Osteocyte (in vitro differentiated cells): ENCODE data around the gene SLC26A4. TPM values are rescaled to one million over a fixed set of nuclear protein-coding genes. Genes with fewer than 3 reads are reported as not detected.

Source experiments
- DNase-seq: peaks from one replicate; pipeline ENCODE4 v3.0.0; 2021; ENCODE audit warnings: mixed read lengths; ENCODE audit not compliant: unreplicated experiment; ENCODE audit errors: extremely low spot score
- H3K27ac Mint-ChIP-seq: one replicate; pipeline ENCODE4 v1.8.0; 2021; ENCODE audit warnings: mild to moderate bottlenecking, mixed read lengths; ENCODE audit not compliant: unreplicated experiment
- H3K27me3 Mint-ChIP-seq: one replicate; pipeline ENCODE4 v1.8.0; 2021; ENCODE audit warnings: mixed read lengths; ENCODE audit not compliant: unreplicated experiment
- H3K36me3 Mint-ChIP-seq: one replicate; pipeline ENCODE4 v1.8.0; 2021; ENCODE audit warnings: mixed read lengths; ENCODE audit not compliant: unreplicated experiment
- H3K4me1 Mint-ChIP-seq: one replicate; pipeline ENCODE4 v1.8.0; 2021; ENCODE audit warnings: mixed read lengths; ENCODE audit not compliant: unreplicated experiment
- H3K4me3 Mint-ChIP-seq: one replicate; pipeline ENCODE4 v1.8.0; 2021; ENCODE audit warnings: mild to moderate bottlenecking, moderate library complexity, mixed read lengths; ENCODE audit not compliant: unreplicated experiment
- H3K9me3 Mint-ChIP-seq: one replicate; pipeline ENCODE4 v1.8.0; 2021; ENCODE audit warnings: mixed read lengths; ENCODE audit not compliant: unreplicated experiment
- CTCF ChIP-seq: fragments of 200-600 bp; sonication (generic); IDR thresholded peaks from 2 replicates; pipeline ENCODE4 v1.5.0; 2021; ENCODE audit warnings: antibody characterized with exemption, mild to moderate bottlenecking, moderate library complexity
- total RNA-seq: library from RNA; stranded (reverse); gene quantifications from 2 replicates; pipeline ENCODE4 v1.2.1, GENCODE V29; 2021

The SLC26A4 gene
- total RNA-seq, 1 donor from 2014 or later = 0.51 TPM

- no peak for TF ChIP-seq CTCF
- Mint-ChIP-seq H3K4me3 (peak overlapping the region; percentile 94), H3K4me1 (peaks cover 39% of the 10 kb centered on the region), H3K9me3 (no peaks in the 10 kb centered on the region), H3K27me3 (peaks cover 14% of the 10 kb centered on the region), H3K36me3 (peaks cover 2% of the 10 kb centered on the region), H3K27ac (peak overlapping the region; percentile 100)
- no peak for DNase-seq
Measured at GRCh38 chr7:107744345-107744750, 83.7 kb downstream of the SLC26A4 start.

DNA sequence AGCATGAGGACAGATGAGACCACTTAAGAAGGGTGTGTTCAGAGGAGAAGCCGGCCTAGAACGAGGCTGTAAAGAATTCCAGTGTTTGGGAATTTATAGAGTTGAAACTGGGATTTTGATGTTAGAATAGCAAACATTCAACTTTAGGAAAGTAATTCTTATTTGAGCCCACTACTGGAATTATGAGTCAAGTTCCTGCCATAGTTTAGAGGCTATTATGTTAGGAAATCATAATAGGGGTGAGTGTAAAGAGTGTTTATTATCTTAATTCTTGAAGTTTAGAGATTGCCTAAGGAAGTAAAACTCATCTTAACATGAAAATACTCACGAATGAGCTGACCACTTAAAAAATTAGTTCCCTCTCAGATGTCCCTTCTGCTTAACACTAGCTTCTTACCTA, 85.4 kb downstream of the SLC26A4 start:
- no peak overlapping the region for H3K27ac Mint-ChIP-seq
- H3K4me1 Mint-ChIP-seq = peaks cover 39% of the 10 kb centered on the region
- no peak for TF ChIP-seq CTCF
- peak overlapping the region; percentile 94 for H3K4me3 Mint-ChIP-seq
- H3K27me3 Mint-ChIP-seq = peaks cover 2% of the 10 kb centered on the region
- no peaks in the 10 kb centered on the region for H3K9me3 Mint-ChIP-seq
- peaks cover 11% of the 10 kb centered on the region for H3K36me3 Mint-ChIP-seq
- no peak for DNase-seq

- TF ChIP-seq CTCF = no peak
- DNase-seq = no peak
- H3K27ac Mint-ChIP-seq = no peak overlapping the region
- peaks cover 42% of the 10 kb centered on the region for H3K36me3 Mint-ChIP-seq
- H3K27me3 Mint-ChIP-seq = no peaks in the 10 kb centered on the region
- H3K4me3 Mint-ChIP-seq = no peak overlapping the region
- H3K9me3 Mint-ChIP-seq = no peaks in the 10 kb centered on the region
- H3K4me1 Mint-ChIP-seq = peaks cover 9% of the 10 kb centered on the region
Measured at GRCh38 chr7:107751113-107751512, 90.5 kb downstream of the SLC26A4 start.

DNA sequence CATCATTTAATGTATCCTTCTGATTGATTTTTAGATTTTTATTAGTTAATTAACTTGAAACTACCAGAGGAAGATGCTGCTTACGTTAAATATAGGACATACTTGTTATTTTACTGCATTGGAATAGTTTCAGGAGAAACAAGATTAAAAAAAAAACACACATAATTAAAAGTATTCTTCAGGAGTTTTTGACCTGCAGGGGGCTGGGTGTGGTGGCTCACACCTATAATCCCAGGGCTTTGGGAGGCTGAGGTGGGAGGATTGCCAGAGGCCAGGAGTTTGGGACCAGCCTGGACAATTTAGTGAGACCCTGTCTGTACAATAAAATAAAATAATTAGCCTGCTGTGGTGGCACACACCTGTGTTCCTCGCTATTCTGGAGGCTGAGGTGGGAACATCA, 94.0 kb downstream of the SLC26A4 start:
- H3K27ac Mint-ChIP-seq = no peak overlapping the region
- H3K4me3 Mint-ChIP-seq = no peak overlapping the region
- no peaks in the 10 kb centered on the region for H3K4me1 Mint-ChIP-seq
- no peaks in the 10 kb centered on the region for H3K9me3 Mint-ChIP-seq
- H3K27me3 Mint-ChIP-seq = no peaks in the 10 kb centered on the region
- DNase-seq = no peak
- TF ChIP-seq CTCF = peak; percentile 14
- H3K36me3 Mint-ChIP-seq = peaks cover 61% of the 10 kb centered on the region

DNA sequence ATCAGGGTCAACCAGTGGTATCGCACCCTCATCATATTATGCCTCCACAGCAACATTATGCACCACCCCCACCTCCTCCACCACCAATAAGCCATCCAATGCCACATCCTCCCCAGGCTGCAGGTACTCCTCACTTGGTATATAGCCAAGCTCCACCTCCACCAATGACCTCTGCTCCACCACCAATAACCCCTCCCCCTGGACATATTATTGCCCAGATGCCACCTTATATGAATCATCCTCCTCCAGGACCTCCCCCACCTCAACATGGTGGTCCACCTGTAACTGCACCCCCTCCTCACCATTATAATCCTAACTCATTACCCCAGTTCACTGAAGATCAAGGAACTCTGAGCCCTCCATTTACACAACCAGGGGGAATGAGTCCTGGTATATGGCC, 98.0 kb downstream of the SLC26A4 start:
- no peaks in the 10 kb centered on the region for H3K9me3 Mint-ChIP-seq
- H3K27me3 Mint-ChIP-seq = no peaks in the 10 kb centered on the region
- H3K36me3 Mint-ChIP-seq = peaks cover 41% of the 10 kb centered on the region
- no peak overlapping the region for H3K4me3 Mint-ChIP-seq
- no peak overlapping the region for H3K27ac Mint-ChIP-seq
- H3K4me1 Mint-ChIP-seq = no peaks in the 10 kb centered on the region
- no peak for TF ChIP-seq CTCF
- no peak for DNase-seq
